Ishikawa (cell line): ENCODE data around the gene NLGN1.

Experiments
- CEBPB ChIP-seq: IDR thresholded peaks from 2 replicates; pipeline ENCODE4 v1.6.1; 2012
- CREB1 ChIP-seq: IDR thresholded peaks from 2 replicates; pipeline ENCODE4 v1.6.1; 2012; ENCODE audit warnings: low read depth
- EGR1 ChIP-seq: IDR thresholded peaks from 2 replicates; pipeline ENCODE4 v1.6.1; 2012
- EP300 ChIP-seq: IDR thresholded peaks from 2 replicates; pipeline ENCODE4 v1.6.1; 2012; ENCODE audit warnings: borderline replicate concordance
- FOXM1 ChIP-seq: IDR thresholded peaks from 2 replicates; pipeline ENCODE4 v1.6.1; 2012; ENCODE audit warnings: low read depth, borderline replicate concordance
- MAX ChIP-seq: IDR thresholded peaks from 2 replicates; pipeline ENCODE4 v1.6.1; 2012
- NFIC ChIP-seq: IDR thresholded peaks from 2 replicates; pipeline ENCODE4 v1.6.1; 2012
- RAD21 ChIP-seq: IDR thresholded peaks from 2 replicates; pipeline ENCODE4 v1.6.1; 2012; ENCODE audit warnings: low read depth
- REST ChIP-seq: IDR thresholded peaks from 2 replicates; pipeline ENCODE4 v1.6.1; 2012; ENCODE audit warnings: low read depth, mild to moderate bottlenecking
- TAF1 ChIP-seq: IDR thresholded peaks from 2 replicates; pipeline ENCODE4 v1.6.1; 2012; ENCODE audit warnings: low read depth, mild to moderate bottlenecking
- TCF12 ChIP-seq: IDR thresholded peaks from 2 replicates; pipeline ENCODE4 v1.6.1; 2012; ENCODE audit warnings: low read depth
- TEAD4 ChIP-seq: IDR thresholded peaks from 2 replicates; pipeline ENCODE4 v1.6.1; 2012
- USF1 ChIP-seq: IDR thresholded peaks from 2 replicates; pipeline ENCODE4 v1.6.1; 2012
- YY1 ChIP-seq: IDR thresholded peaks from 2 replicates; pipeline ENCODE4 v1.6.1; 2012; ENCODE audit warnings: low read depth
- ZBTB7A ChIP-seq: IDR thresholded peaks from 2 replicates; pipeline ENCODE4 v1.6.1; 2012; ENCODE audit warnings: low read depth

The NLGN1 gene

GRCh38 chr3:174285242-174285864, 887.8 kb downstream of the NLGN1 start:
- TF ChIP-seq USF1 (no peak), RAD21 (no peak), TEAD4 (no peak), CREB1 (no peak), REST (no peak), TCF12 (no peak), FOXM1 (no peak), YY1 (no peak), EP300 (no peak), TAF1 (no peak), NFIC (no peak), EGR1 (no peak), ZBTB7A (no peak), CEBPB (no peak), MAX (no peak)

GRCh38 chr3:174287705-174288104, 890.2 kb downstream of the NLGN1 start:
- TF ChIP-seq TCF12 (no peak), TAF1 (no peak), TEAD4 (no peak), MAX (no peak), ZBTB7A (no peak)

GRCh38 chr3:174294616-174295015, 897.1 kb downstream of the NLGN1 start:
- TF ChIP-seq TAF1 (no peak), TEAD4 (no peak), RAD21 (no peak), USF1 (no peak), MAX (no peak), TCF12 (no peak), EGR1 (no peak), NFIC (no peak), EP300 (no peak), CREB1 (no peak), ZBTB7A (no peak)

GRCh38 chr3:174295306-174296092, 898.0 kb downstream of the NLGN1 start:
- TF ChIP-seq RAD21 (no peak), EP300 (no peak), EGR1 (no peak), ZBTB7A (no peak), TEAD4 (no peak), MAX (no peak), USF1 (no peak), FOXM1 (no peak), CREB1 (no peak), CEBPB (no peak), NFIC (no peak), YY1 (no peak), TCF12 (no peak), TAF1 (no peak), REST (no peak)
